Parathyroid adenoma (tissue), 2 donors: ENCODE results near the gene ARHGAP8.

Source experiments
- H2AFZ ChIP-seq: fragments of 300-600 bp; sonication (generic); one replicate; pipeline ENCODE4 v1.7.0; 2017; ENCODE audit warnings: antibody characterized with exemption, mild to moderate bottlenecking
- H3K27ac ChIP-seq: fragments of 300-600 bp; sonication (generic); one replicate; pipeline ENCODE4 v1.7.0; 2017
- H3K27me3 ChIP-seq: fragments of 300-600 bp; sonication (generic); one replicate; pipeline ENCODE4 v1.7.0; 2017; ENCODE audit warnings: low read length; ENCODE audit not compliant: control insufficient read depth, insufficient read depth
- H3K36me3 ChIP-seq: fragments of 300-600 bp; sonication (generic); one replicate; pipeline ENCODE4 v1.7.0; 2017; ENCODE audit warnings: low read length; ENCODE audit not compliant: control insufficient read depth, insufficient read depth
- H3K4me1 ChIP-seq: fragments of 300-600 bp; sonication (generic); one replicate; pipeline ENCODE4 v1.7.0; 2017; ENCODE audit warnings: control low read depth
- H3K4me2 ChIP-seq: fragments of 300-600 bp; sonication (generic); one replicate; pipeline ENCODE4 v1.7.0; 2017; ENCODE audit warnings: low read length
- H3K4me3 ChIP-seq: fragments of 300-600 bp; sonication (generic); one replicate; pipeline ENCODE4 v1.7.0; 2017; ENCODE audit warnings: low read depth, low read length
- H3K79me2 ChIP-seq: fragments of 300-600 bp; sonication (generic); one replicate; pipeline ENCODE4 v1.7.0; 2017; ENCODE audit warnings: control low read depth
- H3K9ac ChIP-seq: fragments of 300-600 bp; sonication (generic); one replicate; pipeline ENCODE4 v1.7.0; 2017; ENCODE audit warnings: mild to moderate bottlenecking
- H3K9me3 ChIP-seq: fragments of 300-600 bp; sonication (generic); one replicate; pipeline ENCODE4 v1.7.0; 2017; ENCODE audit warnings: low read length; ENCODE audit not compliant: control insufficient read depth
- TF ChIP-seq, protein P1 (sequence below): fragments of 300-600 bp; sonication (generic); IDR thresholded peaks from one replicate; pipeline ENCODE4 v1.7.0; 2017; ENCODE audit warnings: antibody characterized with exemption, mild to moderate bottlenecking
- donor health status: primary hyperparathyroidism.

The ARHGAP8 gene

GRCh38 chr22:44711241-44711560, 41.2 kb upstream of the ARHGAP8 start:
- Histone ChIP-seq H2AFZ (no peak overlapping the region), H3K79me2 (peaks cover 2% of the 10 kb centered on the region), H3K9ac (no peak overlapping the region), H3K36me3 (no peaks in the 10 kb centered on the region), H3K9me3 (no peaks in the 10 kb centered on the region), H3K4me2 (no peak overlapping the region), H3K4me3 (no peak overlapping the region), H3K4me1 (no peaks in the 10 kb centered on the region), H3K27me3 (no peaks in the 10 kb centered on the region), H3K27ac (no peak overlapping the region)
- TF ChIP-seq, protein P1, sequence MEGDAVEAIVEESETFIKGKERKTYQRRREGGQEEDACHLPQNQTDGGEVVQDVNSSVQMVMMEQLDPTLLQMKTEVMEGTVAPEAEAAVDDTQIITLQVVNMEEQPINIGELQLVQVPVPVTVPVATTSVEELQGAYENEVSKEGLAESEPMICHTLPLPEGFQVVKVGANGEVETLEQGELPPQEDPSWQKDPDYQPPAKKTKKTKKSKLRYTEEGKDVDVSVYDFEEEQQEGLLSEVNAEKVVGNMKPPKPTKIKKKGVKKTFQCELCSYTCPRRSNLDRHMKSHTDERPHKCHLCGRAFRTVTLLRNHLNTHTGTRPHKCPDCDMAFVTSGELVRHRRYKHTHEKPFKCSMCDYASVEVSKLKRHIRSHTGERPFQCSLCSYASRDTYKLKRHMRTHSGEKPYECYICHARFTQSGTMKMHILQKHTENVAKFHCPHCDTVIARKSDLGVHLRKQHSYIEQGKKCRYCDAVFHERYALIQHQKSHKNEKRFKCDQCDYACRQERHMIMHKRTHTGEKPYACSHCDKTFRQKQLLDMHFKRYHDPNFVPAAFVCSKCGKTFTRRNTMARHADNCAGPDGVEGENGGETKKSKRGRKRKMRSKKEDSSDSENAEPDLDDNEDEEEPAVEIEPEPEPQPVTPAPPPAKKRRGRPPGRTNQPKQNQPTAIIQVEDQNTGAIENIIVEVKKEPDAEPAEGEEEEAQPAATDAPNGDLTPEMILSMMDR: no peak

DNA sequence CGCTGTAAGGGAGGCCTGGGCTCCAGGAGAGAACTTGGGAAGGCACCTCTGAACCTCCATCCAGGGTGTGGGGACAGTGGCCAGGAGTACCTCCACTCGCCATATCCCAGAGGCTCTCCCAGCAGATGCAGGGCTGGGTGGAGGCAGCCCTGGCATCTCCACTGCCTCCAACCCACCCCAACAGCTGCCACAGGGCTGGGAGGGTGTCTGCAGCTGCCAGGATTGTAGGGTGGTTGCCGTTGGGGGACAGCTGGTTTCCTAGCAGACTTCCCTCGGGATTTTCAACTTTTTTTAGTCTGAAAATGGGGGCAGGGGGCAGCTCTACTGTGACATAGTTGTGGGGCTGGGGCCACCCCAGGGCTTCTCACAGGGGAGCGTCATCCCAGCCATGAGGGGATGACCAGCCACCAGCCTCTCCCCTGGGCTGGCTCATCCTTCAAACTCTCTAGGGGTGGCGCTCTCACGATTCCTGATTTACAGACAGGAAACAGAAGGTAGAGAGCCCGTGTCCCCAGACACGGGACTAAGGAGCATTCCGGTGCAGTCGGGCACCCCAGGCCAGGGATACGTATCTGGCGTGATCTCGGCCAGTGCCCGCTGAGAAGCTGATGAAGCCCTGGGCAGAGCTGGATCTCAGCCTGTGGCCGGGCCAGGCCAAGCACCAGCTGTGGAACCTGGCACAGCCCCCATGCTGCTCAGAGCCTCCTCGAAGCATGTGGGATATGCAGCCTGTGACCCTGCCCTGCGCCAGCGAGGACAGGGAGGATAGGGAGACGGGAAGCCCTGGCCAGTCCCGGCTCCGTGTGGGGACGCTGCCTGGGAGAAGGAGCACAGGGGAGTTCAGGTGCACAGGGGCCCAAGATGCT, 40.5 kb upstream of the ARHGAP8 start:
- TF ChIP-seq, protein P1: no peak
- Histone ChIP-seq H3K4me3 (no peak overlapping the region), H2AFZ (no peak overlapping the region), H3K27me3 (no peaks in the 10 kb centered on the region), H3K27ac (no peak overlapping the region), H3K79me2 (peaks cover 2% of the 10 kb centered on the region), H3K9me3 (no peaks in the 10 kb centered on the region), H3K36me3 (no peaks in the 10 kb centered on the region), H3K9ac (no peak overlapping the region), H3K4me1 (no peaks in the 10 kb centered on the region), H3K4me2 (no peak overlapping the region)

DNA sequence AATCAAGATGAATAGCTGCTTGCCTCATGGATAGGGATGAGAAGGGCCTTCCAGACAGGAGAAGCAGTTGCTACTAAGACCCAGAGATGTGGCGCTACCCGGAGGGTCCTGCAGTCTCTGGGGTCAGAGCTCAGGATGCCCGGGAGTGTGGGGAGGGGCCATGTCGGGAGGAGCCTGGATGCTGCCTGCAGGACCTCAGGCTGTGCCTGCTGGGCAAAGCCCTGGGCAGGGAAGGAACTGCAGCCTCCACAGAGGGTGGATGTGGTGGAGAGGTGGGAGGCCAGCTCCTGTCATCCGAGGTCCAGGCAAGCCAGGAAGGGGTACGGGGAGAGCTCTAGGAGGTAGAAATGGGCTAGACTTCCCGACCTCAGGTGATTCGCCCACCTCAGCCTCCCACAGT, 39.4 kb upstream of the ARHGAP8 start:
- H3K36me3 ChIP-seq: no peaks in the 10 kb centered on the region
- H3K4me1 ChIP-seq: no peaks in the 10 kb centered on the region
- no peak overlapping the region for H3K27ac ChIP-seq
- H3K27me3 ChIP-seq: no peaks in the 10 kb centered on the region
- no peak overlapping the region for H3K9ac ChIP-seq
- H3K9me3 ChIP-seq: no peaks in the 10 kb centered on the region
- no peak overlapping the region for H3K4me2 ChIP-seq
- no peaks in the 10 kb centered on the region for H3K79me2 ChIP-seq
- TF ChIP-seq, protein P1: no peak
- H2AFZ ChIP-seq: no peak overlapping the region
- H3K4me3 ChIP-seq: no peak overlapping the region

DNA sequence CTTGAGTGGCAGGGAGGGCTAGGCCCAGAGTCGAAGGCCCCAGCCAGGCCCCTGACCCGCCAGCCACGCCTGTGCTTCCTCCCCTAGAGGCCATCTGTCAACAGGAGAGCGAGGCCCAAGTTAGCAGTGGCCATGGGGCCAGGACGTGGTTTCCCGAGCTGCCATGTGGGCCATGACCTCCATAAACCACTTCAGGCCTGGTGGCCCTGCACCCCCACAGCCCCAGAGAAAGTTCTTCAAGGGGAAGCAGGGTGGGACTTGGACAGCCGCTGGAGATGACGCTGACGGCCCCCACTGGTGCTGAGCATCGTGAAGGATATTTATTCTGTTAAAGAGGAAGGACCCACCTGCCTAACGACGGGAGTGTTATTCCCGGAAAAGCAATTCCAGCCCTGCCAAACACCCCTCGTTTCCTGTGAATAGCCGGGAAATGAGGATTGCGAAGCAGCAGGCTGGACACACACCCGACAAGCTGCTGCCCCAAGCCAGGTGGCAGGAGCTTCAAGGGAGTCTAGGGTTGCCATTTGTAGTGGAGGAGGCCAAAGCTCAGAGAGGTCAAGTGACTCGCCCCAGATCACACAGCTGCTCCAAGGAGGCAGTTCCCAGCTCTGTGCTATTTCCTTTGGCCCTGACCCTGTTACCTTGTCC, 37.5 kb upstream of the ARHGAP8 start:
- no peak overlapping the region for H3K9ac ChIP-seq
- H3K9me3 ChIP-seq: no peaks in the 10 kb centered on the region
- TF ChIP-seq, protein P1: no peak
- no peak overlapping the region for H3K4me3 ChIP-seq
- H3K36me3 ChIP-seq: no peaks in the 10 kb centered on the region
- H2AFZ ChIP-seq: no peak overlapping the region
- H3K4me2 ChIP-seq: no peak overlapping the region
- H3K4me1 ChIP-seq: no peaks in the 10 kb centered on the region
- H3K79me2 ChIP-seq: no peaks in the 10 kb centered on the region
- H3K27me3 ChIP-seq: no peaks in the 10 kb centered on the region
- H3K27ac ChIP-seq: no peak overlapping the region
